Cardiac fibroblast (primary cell): Measurements from ENCODE around the gene TOMT.
"Not testable (repeated sequence)": the region's sequence is repeated elsewhere in the genome, so short reads cannot be mapped to it uniquely, and the experiment has no call there.

Experiments
- DNase-seq, 2 donors: peaks; one replicate each; pipeline versions ENCODE4 v3.0.0 to v3.0.0-alpha.2; 2010; ENCODE audit warnings: low read depth in 2 of 2
- H3K4me3 ChIP-seq, 2 donors: replicated peaks in 1 of 2; 1 replicate in 1 of 2; 2 replicates in 1 of 2; pipeline ENCODE4 v1.5.1; 2011; ENCODE audit warnings: low read depth in 2 of 2, low read length in 2 of 2, mild to moderate bottlenecking in 2 of 2, moderate library complexity in 1 of 2
- TF ChIP-seq, protein P1 (sequence below): IDR thresholded peaks from one replicate; pipeline ENCODE4 v1.5.1; 2011; ENCODE audit warnings: low read depth, mild to moderate bottlenecking, low read length, inconsistent platforms

The TOMT gene

DNA sequence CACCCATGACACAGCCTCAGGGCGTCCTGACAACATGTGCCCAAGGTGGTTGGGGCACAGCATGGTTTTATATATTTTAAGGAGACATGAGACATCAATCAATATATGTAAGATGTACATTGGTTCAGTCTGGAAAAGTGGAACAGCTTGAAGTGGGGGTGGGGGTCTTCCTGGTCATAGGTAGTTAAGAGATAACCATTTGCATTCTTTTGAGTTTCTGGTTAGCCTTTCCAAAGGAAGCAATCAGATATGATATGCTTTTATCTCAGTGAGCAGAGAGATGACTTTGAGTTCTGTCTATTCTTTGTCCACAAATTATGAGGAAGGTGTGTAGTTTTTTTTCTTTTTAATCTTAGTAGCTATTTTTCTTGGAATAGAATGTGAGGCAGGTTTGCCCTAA is 16.9 kb downstream of the TOMT start:
- H3K4me3 ChIP-seq, result no peak overlapping the region
- TF ChIP-seq, protein P1, sequence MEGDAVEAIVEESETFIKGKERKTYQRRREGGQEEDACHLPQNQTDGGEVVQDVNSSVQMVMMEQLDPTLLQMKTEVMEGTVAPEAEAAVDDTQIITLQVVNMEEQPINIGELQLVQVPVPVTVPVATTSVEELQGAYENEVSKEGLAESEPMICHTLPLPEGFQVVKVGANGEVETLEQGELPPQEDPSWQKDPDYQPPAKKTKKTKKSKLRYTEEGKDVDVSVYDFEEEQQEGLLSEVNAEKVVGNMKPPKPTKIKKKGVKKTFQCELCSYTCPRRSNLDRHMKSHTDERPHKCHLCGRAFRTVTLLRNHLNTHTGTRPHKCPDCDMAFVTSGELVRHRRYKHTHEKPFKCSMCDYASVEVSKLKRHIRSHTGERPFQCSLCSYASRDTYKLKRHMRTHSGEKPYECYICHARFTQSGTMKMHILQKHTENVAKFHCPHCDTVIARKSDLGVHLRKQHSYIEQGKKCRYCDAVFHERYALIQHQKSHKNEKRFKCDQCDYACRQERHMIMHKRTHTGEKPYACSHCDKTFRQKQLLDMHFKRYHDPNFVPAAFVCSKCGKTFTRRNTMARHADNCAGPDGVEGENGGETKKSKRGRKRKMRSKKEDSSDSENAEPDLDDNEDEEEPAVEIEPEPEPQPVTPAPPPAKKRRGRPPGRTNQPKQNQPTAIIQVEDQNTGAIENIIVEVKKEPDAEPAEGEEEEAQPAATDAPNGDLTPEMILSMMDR, result no peak
- DNase-seq, result no peak

DNA sequence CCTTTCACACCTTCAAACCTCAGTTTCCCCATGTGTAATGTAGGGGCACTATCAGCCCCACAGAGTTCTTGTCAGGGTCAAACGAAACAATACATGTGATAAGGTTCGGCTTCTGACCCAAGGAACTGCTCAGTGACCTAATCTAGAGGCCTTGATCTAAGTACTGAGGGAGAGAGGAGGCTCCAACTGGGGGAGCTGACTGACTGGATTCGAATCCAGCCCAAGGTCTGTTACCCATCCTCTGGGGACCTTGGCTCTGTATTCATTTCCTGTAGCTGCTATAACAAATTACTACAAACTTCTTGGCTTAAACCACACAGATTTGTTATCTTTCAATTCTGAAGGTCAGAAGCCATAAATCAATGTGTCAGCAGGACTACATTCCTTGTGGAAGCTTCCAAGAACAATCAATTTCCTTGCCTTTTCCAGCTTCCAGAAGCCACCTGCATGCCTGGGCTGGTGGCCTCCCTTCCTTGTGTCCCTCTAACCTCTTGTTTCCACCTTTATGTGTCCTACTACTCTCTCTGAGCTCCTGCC is 17.5 kb downstream of the TOMT start:
- TF ChIP-seq, protein P1, result no peak
- no peak overlapping the region for H3K4me3 ChIP-seq
- DNase-seq, result no peak

DNA sequence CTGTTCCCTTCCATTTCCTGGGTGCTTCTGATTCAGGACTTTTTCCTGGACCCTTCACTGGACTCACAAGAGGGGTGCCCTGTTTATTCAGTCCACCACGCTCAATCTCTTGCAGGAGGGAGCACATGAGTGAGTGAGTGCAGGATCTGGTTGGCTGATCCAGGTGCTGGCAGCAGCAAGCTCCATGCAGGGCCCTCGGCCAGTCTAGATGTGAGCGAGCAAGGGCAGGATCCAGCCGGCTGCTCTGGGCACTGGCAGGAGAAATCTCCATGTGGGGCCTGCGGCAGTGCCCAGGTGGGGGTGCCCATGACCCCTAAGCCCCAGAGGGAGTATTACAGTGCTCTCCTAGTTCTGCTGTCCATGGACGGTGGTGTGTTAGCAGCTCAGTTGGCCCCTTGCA is 18.3 kb downstream of the TOMT start:
- DNase-seq, result no peak
- TF ChIP-seq, protein P1, result no peak
- no peak overlapping the region for H3K4me3 ChIP-seq

DNA sequence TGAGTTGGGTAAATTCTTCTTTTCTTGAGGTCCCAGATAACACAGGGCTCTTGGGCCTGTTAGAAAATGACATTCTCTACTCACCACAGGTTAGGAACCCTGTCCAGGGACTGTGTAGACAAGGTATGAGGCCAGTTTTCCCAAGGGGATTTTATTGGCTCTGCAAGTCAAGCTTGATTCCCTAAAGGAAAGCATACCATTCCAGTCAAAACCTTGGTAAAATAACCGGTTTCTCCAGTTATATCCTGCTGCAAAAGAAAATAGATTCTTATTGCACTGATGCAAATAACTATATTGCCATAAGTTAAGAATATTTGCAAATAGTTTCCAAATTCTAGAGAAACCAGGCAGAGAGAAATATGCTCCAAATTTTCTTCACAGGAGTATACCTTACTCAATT is 20.2 kb downstream of the TOMT start:
- no peak for DNase-seq
- TF ChIP-seq, protein P1, result no peak
- H3K4me3 ChIP-seq, result no peak overlapping the region

DNA sequence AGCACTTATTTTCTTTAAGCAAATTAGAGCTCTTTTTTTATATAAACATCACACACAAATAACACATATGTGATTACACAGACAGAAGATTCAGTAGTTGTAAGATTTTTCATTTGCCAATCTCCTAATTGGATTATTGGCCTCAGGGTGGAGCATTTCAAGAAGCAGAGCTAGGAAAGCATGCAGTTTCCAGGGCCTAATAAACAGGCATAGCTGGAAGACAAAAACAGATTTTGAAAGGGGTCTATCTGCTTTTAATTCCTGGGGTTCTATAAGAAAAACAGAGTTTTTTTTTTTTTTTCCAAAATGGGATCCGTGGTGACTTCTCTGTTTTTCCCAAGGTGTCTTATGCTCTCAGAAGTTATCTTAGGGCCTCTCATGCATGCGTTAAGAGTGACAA is 22.2 kb downstream of the TOMT start:
- TF ChIP-seq, protein P1, result no peak
- DNase-seq, result no peak
- H3K4me3 ChIP-seq, result no peak overlapping the region

DNA sequence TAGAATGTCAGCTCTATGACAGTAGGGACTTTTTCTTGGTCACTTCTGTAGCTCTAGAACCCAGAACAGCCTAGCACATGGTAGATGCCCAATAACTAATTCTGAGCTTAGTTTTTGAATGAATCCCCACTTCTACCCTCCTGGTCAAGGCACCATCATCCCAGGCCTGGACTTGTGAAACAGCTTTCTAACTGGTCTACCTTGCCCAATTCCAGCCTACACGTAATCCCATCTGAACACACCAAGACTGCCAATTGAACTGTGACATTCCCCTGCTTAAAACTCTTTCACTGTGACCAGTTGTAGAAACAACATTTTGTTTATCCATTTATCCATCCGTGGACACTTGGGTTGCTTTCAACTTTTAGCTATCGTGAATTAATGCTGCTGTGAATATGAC is 23.7 kb downstream of the TOMT start:
- no peak for DNase-seq
- TF ChIP-seq, protein P1, result no peak

DNA sequence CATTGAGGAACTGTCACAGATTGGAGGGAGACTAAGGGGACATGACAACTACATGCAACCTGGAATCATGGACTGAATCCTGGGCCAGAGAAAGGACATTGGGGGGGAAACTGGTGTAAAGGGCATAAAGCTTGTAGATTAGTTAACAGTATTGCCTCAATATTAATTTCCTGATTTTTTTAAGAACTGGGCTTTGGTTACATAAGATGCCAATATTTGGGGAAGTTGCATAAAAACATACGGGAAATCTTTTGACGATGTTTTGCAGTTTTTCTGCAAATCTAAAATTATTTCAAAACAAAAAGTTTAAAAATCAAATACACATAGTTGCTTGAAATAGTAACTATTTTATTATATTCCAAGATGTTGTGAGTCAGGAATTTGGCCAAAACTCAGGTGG is 26.9 kb downstream of the TOMT start:
- TF ChIP-seq, protein P1, result no peak
- no peak for DNase-seq
- H3K4me3 ChIP-seq, result no peak overlapping the region

More for the DNA sequence above, 23.7 kb downstream of the TOMT start:
- no peak overlapping the region for H3K4me3 ChIP-seq

DNA sequence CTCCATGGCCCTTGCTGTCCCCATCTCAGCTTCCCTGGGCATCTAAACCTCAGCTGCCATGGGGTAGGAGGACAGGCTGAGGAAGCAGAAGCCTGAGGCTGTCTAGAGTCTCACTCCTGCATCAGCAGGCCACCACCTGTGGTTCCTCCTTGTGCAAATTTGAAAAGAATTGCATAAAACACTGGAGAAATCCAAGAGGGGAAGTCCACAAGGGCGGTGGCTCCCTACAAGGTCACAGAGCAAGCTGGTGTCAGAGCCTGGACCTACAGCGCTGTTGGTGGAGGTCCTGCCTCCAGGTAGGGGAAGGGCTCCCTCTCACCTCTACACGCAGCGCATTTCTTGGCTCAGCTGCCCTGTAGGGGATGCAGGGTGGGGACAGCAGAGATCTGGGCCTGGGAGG is 29.7 kb downstream of the TOMT start, which contains the start of gene FOLR3:
Gene FOLR3 (plus strand): TSS at position 253 of the 400 bp plus-strand sequence. CDS start 228 bp downstream, outside the sequence.
- H3K4me3 ChIP-seq, DNase-seq: not testable (repeated sequence)
